NCI-H146 treated with DMSO at 0.1 percent for 48 hours (cell line): ENCODE results near the gene ADARB1.

Source experiments
- DNase-seq: peaks from one replicate; lab custom pipeline; 2025; ENCODE audit not compliant: unreplicated experiment; lab: John Stamatoyannopoulos, UW

ADARB1 gene

GRCh38 chr21:45261093-45261492 lies 186.7 kb downstream of the ADARB1 start:
- DNase-seq, result no peak

- DNase-seq, result no peak
Observed at GRCh38 chr21:45262041-45262581, 187.7 kb downstream of the ADARB1 start.

- no peak for DNase-seq
Observed at GRCh38 chr21:45262616-45263015, 188.2 kb downstream of the ADARB1 start.

- DNase-seq, result no peak
Observed at GRCh38 chr21:45263534-45263933, 189.2 kb downstream of the ADARB1 start.

GRCh38 chr21:45264146-45264911 lies 189.9 kb downstream of the ADARB1 start:
- no peak for DNase-seq

- DNase-seq, result no peak
Observed at GRCh38 chr21:45264912-45265515, 190.6 kb downstream of the ADARB1 start.

GRCh38 chr21:45265721-45266517 lies 191.5 kb downstream of the ADARB1 start:
- DNase-seq, result no peak

- no peak for DNase-seq
Observed at GRCh38 chr21:45266518-45267389, 192.4 kb downstream of the ADARB1 start.

GRCh38 chr21:45267390-45267760 lies 193.0 kb downstream of the ADARB1 start:
- no peak for DNase-seq

- DNase-seq, result no peak
Observed at GRCh38 chr21:45269861-45270260, 195.5 kb downstream of the ADARB1 start.

- DNase-seq, result no peak
Observed at GRCh38 chr21:45270306-45270821, 196.0 kb downstream of the ADARB1 start.
